ENCODE data around the gene IL13RA1. TPM values are rescaled to one million over a fixed set of nuclear protein-coding genes. Genes with fewer than 3 reads are reported as not detected.

Gene IL13RA1
- total RNA-seq, 4 donors from 2014 or later, result 53.1 to 101 (median 85.2) TPM

DNA sequence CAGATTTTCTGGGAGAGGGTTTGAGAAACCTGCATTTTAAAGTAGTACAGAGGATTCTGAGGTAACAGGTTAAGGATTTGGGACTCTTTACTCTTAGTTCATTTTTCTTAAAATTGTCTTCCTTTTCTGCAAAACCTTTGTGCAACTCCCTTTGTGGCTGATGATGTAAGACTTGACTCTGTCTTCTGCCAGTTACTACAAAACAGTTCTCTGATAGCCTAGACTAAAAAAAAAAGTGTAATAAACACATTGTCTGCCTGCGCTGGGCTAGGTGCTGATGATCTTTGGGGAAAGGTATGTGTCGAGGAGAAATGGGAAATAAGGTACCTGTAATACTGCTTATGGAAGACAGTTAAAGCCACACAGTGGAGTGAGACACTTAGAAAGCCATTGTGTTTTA, 28.7 kb downstream of the IL13RA1 start:
- no peaks in the 10 kb centered on the region for H3K27me3 ChIP-seq
- no peak overlapping the region for H3K4me3 ChIP-seq
- TF ChIP-seq POLR2AphosphoS5 (IDR thresholded peaks at IDR 0.05), result no peak
- no peak for TF ChIP-seq EP300 (IDR thresholded peaks at IDR 0.05)
- TF ChIP-seq, protein P1, sequence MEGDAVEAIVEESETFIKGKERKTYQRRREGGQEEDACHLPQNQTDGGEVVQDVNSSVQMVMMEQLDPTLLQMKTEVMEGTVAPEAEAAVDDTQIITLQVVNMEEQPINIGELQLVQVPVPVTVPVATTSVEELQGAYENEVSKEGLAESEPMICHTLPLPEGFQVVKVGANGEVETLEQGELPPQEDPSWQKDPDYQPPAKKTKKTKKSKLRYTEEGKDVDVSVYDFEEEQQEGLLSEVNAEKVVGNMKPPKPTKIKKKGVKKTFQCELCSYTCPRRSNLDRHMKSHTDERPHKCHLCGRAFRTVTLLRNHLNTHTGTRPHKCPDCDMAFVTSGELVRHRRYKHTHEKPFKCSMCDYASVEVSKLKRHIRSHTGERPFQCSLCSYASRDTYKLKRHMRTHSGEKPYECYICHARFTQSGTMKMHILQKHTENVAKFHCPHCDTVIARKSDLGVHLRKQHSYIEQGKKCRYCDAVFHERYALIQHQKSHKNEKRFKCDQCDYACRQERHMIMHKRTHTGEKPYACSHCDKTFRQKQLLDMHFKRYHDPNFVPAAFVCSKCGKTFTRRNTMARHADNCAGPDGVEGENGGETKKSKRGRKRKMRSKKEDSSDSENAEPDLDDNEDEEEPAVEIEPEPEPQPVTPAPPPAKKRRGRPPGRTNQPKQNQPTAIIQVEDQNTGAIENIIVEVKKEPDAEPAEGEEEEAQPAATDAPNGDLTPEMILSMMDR (IDR thresholded peaks at IDR 0.05), result no peak
- no peak for TF ChIP-seq POLR2A (IDR thresholded peaks at IDR 0.05; ENCODE audit: low read depth)
- no peak for DNase-seq (ENCODE audit: extremely low spot score)
- 46% methylated on average over 2 of the region's 2 CpGs for WGBS
- peaks cover 0 to 36% (median 17%) of the 10 kb centered on the region in 4 donors for H3K4me1 ChIP-seq
- peaks cover 0 to 15% (median 8%) of the 10 kb centered on the region in 4 donors for H3K36me3 ChIP-seq
- H3K27ac ChIP-seq (replicated peaks in 1 of 4), result peak overlapping the region in 3 of 4 donors; percentile 15 to 48 (median 47)
- intact Hi-C loops (cut with DNase I), result loop anchor here (5.0 kb wide), 1 partner anchor 51 kb away; no protein-coding TSS in a partner anchor
- H3K9me3 ChIP-seq, result no peaks in the 10 kb centered on the region

DNA sequence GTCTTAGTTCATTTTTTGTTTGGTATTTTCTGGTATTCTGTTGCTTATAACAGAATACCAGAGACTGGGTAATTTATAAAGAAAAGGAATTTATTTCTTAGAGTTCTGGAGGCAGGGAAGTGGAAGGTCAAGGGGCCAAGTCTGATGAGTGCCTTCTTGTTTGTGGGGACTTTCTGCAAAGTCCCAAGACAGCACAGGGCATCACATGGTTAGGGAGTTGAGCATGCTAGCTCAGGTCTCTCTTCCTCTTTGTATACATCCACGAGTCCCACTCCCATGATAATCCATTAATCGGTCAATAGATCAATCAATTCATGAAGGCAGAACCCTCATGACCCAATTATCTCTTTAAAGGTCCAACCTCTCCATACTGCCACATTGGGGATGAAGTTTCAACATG, 31.1 kb downstream of the IL13RA1 start:
- Histone ChIP-seq H3K9me3 (no peaks in the 10 kb centered on the region), H3K4me1 (peaks cover 0 to 43% (median 30%) of the 10 kb centered on the region in 4 donors), H3K27ac (replicated peaks in 1 of 4) (no peak overlapping the region), H3K4me3 (no peak overlapping the region), H3K36me3 (peaks cover 0 to 13% (median 8%) of the 10 kb centered on the region in 4 donors), H3K27me3 (no peaks in the 10 kb centered on the region)
- no peak for DNase-seq (ENCODE audit: extremely low spot score)
- WGBS, result 59% methylated on average over 2 of the region's 2 CpGs
- TF ChIP-seq POLR2AphosphoS5 (IDR thresholded peaks at IDR 0.05), result no peak
- no peak for TF ChIP-seq POLR2A (IDR thresholded peaks at IDR 0.05; ENCODE audit: low read depth)
- TF ChIP-seq, protein P1 (IDR thresholded peaks at IDR 0.05), result no peak
- TF ChIP-seq EP300 (IDR thresholded peaks at IDR 0.05), result no peak
- intact Hi-C loops (cut with DNase I), result loop anchor here (5.0 kb wide), 1 partner anchor 49 kb away; no protein-coding TSS in a partner anchor

DNA sequence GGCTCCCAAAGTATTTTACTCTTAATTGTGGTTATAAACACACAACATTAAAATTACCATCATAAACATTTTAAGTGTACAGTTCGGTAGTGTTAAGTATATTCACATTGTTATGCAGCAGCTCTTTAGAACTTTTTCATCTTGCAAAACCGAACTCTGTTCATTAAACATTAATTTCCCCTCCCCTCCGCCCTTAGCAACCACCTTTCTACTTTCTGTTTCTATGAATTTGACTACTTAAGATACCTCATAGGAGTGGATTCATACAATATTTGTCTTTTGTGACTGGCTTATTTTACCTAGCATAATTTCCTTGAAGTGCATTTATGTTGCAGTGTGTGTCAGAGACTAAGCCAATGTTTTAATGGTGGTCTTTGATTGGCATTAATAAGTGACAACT, 32.6 kb downstream of the IL13RA1 start:
- Histone ChIP-seq H3K4me3 (no peak overlapping the region), H3K27me3 (no peaks in the 10 kb centered on the region), H3K27ac (replicated peaks in 1 of 4) (no peak overlapping the region), H3K36me3 (peaks cover 0 to 13% (median 8%) of the 10 kb centered on the region in 4 donors), H3K9me3 (no peaks in the 10 kb centered on the region), H3K4me1 (peaks cover 0 to 38% (median 29%) of the 10 kb centered on the region in 4 donors)
- TF ChIP-seq, protein P1 (IDR thresholded peaks at IDR 0.05), result no peak
- TF ChIP-seq EP300 (IDR thresholded peaks at IDR 0.05) (no peak), POLR2AphosphoS5 (IDR thresholded peaks at IDR 0.05) (no peak), POLR2A (IDR thresholded peaks at IDR 0.05; ENCODE audit: low read depth) (no peak)
- intact Hi-C loops (cut with DNase I), result no loop called here
- WGBS, result 73% methylated on average over 3 of the region's 3 CpGs
- DNase-seq (ENCODE audit: extremely low spot score), result no peak

DNA sequence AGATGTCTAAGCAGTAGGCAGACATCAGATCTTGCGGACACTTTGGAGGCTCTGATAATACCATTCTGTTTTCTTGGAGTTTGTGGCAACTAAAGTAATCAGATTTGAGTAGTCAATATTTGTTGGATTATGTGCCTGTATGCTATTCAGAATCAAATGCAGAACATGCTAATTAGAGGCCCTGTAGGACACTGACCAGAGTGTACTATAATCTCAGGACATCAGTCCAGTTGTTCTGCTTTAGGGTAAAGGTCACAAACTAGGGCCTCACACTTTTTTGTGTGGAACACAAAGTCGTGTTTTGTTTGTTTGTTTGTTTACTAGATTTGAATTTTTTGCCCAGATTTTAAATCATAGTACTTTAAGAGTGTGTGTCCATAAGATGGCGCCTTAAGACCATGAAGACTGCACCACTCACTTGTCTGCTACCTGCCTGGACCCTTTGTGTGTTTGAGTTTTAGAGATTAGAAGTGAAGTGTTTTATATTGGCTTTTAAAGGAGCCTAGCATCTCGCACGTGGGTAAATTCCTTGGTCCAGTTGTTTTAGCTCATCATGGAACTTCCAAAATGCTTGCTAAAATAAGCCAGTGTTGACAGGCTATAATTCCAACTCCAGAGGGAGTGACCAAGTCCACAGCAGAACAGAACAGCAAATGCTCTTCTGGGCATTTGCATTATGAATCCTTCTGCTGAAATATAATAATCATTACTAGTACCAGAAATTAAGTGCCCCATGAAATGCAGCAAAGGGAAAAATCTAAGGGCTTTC, 34.7 kb downstream of the IL13RA1 start:
- Histone ChIP-seq H3K36me3 (peaks cover 0 to 20% (median 8%) of the 10 kb centered on the region in 4 donors), H3K9me3 (no peaks in the 10 kb centered on the region), H3K27me3 (no peaks in the 10 kb centered on the region), H3K4me3 (no peak overlapping the region), H3K27ac (replicated peaks in 1 of 4) (peak overlapping the region in 3 of 4 donors; percentile 16 to 36 (median 19)), H3K4me1 (peaks cover 0 to 17% (median 15%) of the 10 kb centered on the region in 4 donors)
- DNase-seq (ENCODE audit: extremely low spot score), result no peak
- TF ChIP-seq, protein P1 (IDR thresholded peaks at IDR 0.05), result peak in 2 of 3 experiments; percentile 10 to 32
- TF ChIP-seq POLR2A (IDR thresholded peaks at IDR 0.05; ENCODE audit: low read depth), result no peak
- WGBS, result 40% methylated on average over 5 of the region's 5 CpGs
- intact Hi-C loops (cut with DNase I), result no loop called here
